Tibial nerve (tissue), 4 donors: Measurements from ENCODE around the gene KMO. TPM values are rescaled to one million over a fixed set of nuclear protein-coding genes. Genes with fewer than 3 reads are reported as not detected.

Source experiments
- DNase-seq, 2 donors: peaks; one replicate each; pipeline ENCODE4 v3.0.0-alpha.2; 2019; ENCODE audit warnings: low spot score in 2 of 2
- H3K27ac ChIP-seq, 4 donors: fragments of 200-600 bp; sonication (generic) in 3 of 4; one replicate each; pipeline ENCODE4 v1.5.1; 2017 to 2019; ENCODE audit warnings: mild to moderate bottlenecking in 1 of 4
- H3K27me3 ChIP-seq, 2 donors: fragments of 200-600 bp; sonication (generic) in 1 of 2; one replicate each; pipeline versions ENCODE4 v1.5.1 to v1.6.0; 2017 to 2019
- H3K36me3 ChIP-seq, 3 donors: fragments of 200-600 bp; sonication (generic); one replicate each; pipeline ENCODE4 v1.5.1; 2018 to 2019
- H3K4me1 ChIP-seq, 4 donors: fragments of 200-600 bp; sonication (generic) in 3 of 4; one replicate each; pipeline ENCODE4 v1.5.1; 2017 to 2019
- H3K4me3 ChIP-seq, 4 donors: fragments of 200-600 bp; sonication (generic) in 3 of 4; one replicate each; pipeline ENCODE4 v1.5.1; 2017 to 2019; ENCODE audit warnings: mild to moderate bottlenecking in 1 of 4, moderate library complexity in 1 of 4
- H3K9me3 ChIP-seq, 4 donors: fragments of 200-600 bp; sonication (generic) in 3 of 4; one replicate each; pipeline ENCODE4 v1.5.1; 2017 to 2019
- CTCF ChIP-seq, 5 experiments: fragments of 200-600 bp in 3 of 5; fragments of 450-650 bp in 2 of 5; sonication (generic) in 3 of 5; IDR thresholded peaks; one replicate each; pipeline ENCODE4 v1.5.1; 2016 to 2019; ENCODE audit warnings: antibody characterized with exemption in 5 of 5, mild to moderate bottlenecking in 3 of 5, moderate library complexity in 2 of 5
- EP300 ChIP-seq, 2 donors: sonication (generic); formaldehyde crosslinking; IDR thresholded peaks; one replicate each; pipeline ENCODE4 v1.6.1; 2017; ENCODE audit warnings: antibody characterized with exemption in 2 of 2, mild to moderate bottlenecking in 1 of 2
- POLR2A ChIP-seq, 2 donors: fragments of 450-650 bp; IDR thresholded peaks; one replicate each; pipeline ENCODE4 v1.6.1; 2017; ENCODE audit warnings: antibody characterized with exemption in 2 of 2, mild to moderate bottlenecking in 2 of 2, moderate library complexity in 2 of 2
- WGBS, 2 donors: methylation state at CpG; one replicate each; pipeline ENCODE4 v1.1.5; 2018; 5-methylcytosine and 5-hydroxymethylcytosine counted together
- total RNA-seq, 4 donors: library from RNA; depleted of rRNA; stranded (reverse); fragments of >200 nt; gene quantifications; one replicate each; pipeline ENCODE4 v1.1.0, GENCODE V29; 2016

The KMO gene
- total RNA-seq, 4 donors from 2014 or later = 0.20 to 4.4 (median 1.8) TPM

GRCh38 chr1:241630899-241631298 is 98.7 kb downstream of the KMO start:
- 96 to 97% methylated on average over 2 of the region's 2 CpGs for WGBS, 2 donors
- Histone ChIP-seq H3K9me3 (no peaks in the 10 kb centered on the region), H3K4me3 (no peak overlapping the region), H3K27ac (no peak overlapping the region), H3K4me1 (peaks cover 0 to 3% (median 0%) of the 10 kb centered on the region in 4 donors), H3K36me3 (peaks cover 0 to 12% (median 0%) of the 10 kb centered on the region in 3 donors), H3K27me3 (no peaks in the 10 kb centered on the region)
- DNase-seq = no peak
- TF ChIP-seq EP300 (IDR thresholded peaks at IDR 0.05) = no peak
- no peak for TF ChIP-seq POLR2A (IDR thresholded peaks at IDR 0.05)
- no peak for TF ChIP-seq CTCF (IDR thresholded peaks at IDR 0.05)

- DNase-seq = no peak
- Histone ChIP-seq H3K36me3 (peaks cover 0 to 12% (median 0%) of the 10 kb centered on the region in 3 donors), H3K27me3 (no peaks in the 10 kb centered on the region), H3K4me3 (no peak overlapping the region), H3K4me1 (peaks cover 0 to 6% (median 2%) of the 10 kb centered on the region in 4 donors), H3K27ac (no peak overlapping the region), H3K9me3 (no peaks in the 10 kb centered on the region)
- no peak for TF ChIP-seq CTCF (IDR thresholded peaks at IDR 0.05)
- no peak for TF ChIP-seq POLR2A (IDR thresholded peaks at IDR 0.05)
- TF ChIP-seq EP300 (IDR thresholded peaks at IDR 0.05) = no peak
- WGBS, 2 donors = 83 to 93% methylated on average over 5 of the region's 5 CpGs
Observed at GRCh38 chr1:241631674-241632073, 99.5 kb downstream of the KMO start.

- no peaks in the 10 kb centered on the region for H3K9me3 ChIP-seq
- no peak overlapping the region for H3K27ac ChIP-seq
- peaks cover 0 to 16% (median 7%) of the 10 kb centered on the region in 4 donors for H3K4me1 ChIP-seq
- TF ChIP-seq EP300 (IDR thresholded peaks at IDR 0.05) (no peak), CTCF (IDR thresholded peaks at IDR 0.05) (no peak), POLR2A (IDR thresholded peaks at IDR 0.05) (no peak)
- DNase-seq = no peak
- WGBS, 2 donors = 96 to 97% methylated on average over 3 of the region's 3 CpGs
- no peak overlapping the region for H3K4me3 ChIP-seq
- H3K27me3 ChIP-seq = no peaks in the 10 kb centered on the region
- peaks cover 0 to 12% (median 0%) of the 10 kb centered on the region in 3 donors for H3K36me3 ChIP-seq
Observed at GRCh38 chr1:241632987-241633386, 100.8 kb downstream of the KMO start.

GRCh38 chr1:241635556-241636152 is 103.5 kb downstream of the KMO start:
- H3K27ac ChIP-seq = no peak overlapping the region
- TF ChIP-seq CTCF (IDR thresholded peaks at IDR 0.05) (no peak), POLR2A (IDR thresholded peaks at IDR 0.05) (no peak), EP300 (IDR thresholded peaks at IDR 0.05) (no peak)
- no peak for DNase-seq
- peaks cover 0 to 12% (median 0%) of the 10 kb centered on the region in 3 donors for H3K36me3 ChIP-seq
- peaks cover 0 to 34% (median 8%) of the 10 kb centered on the region in 4 donors for H3K4me1 ChIP-seq
- no peaks in the 10 kb centered on the region for H3K9me3 ChIP-seq
- H3K27me3 ChIP-seq = no peaks in the 10 kb centered on the region
- H3K4me3 ChIP-seq = no peak overlapping the region
- WGBS, 2 donors = 92 to 93% methylated on average over 4 of the region's 4 CpGs

- Histone ChIP-seq H3K27ac (no peak overlapping the region), H3K27me3 (no peaks in the 10 kb centered on the region), H3K36me3 (peaks cover 0 to 12% (median 0%) of the 10 kb centered on the region in 3 donors), H3K4me1 (peaks cover 0 to 38% (median 8%) of the 10 kb centered on the region in 4 donors), H3K9me3 (no peaks in the 10 kb centered on the region), H3K4me3 (no peak overlapping the region)
- TF ChIP-seq EP300 (IDR thresholded peaks at IDR 0.05) (no peak), CTCF (IDR thresholded peaks at IDR 0.05) (no peak), POLR2A (IDR thresholded peaks at IDR 0.05) (no peak)
- DNase-seq = no peak
- 62 to 72% methylated on average over 1 of the region's 1 CpG for WGBS, 2 donors
Observed at GRCh38 chr1:241636291-241636690, 104.1 kb downstream of the KMO start.
